Fibroblast of the conjunctiva (primary cell): Measurements from ENCODE around the gene C11orf97.
"Not testable (repeated sequence)": the region's sequence is repeated elsewhere in the genome, so short reads cannot be mapped to it uniquely, and the experiment has no call there.

Experiments used
- DNase-seq: peaks from one replicate; pipeline ENCODE4 v3.0.0-alpha.2; 2010; ENCODE audit warnings: low read depth

The C11orf97 gene

DNA sequence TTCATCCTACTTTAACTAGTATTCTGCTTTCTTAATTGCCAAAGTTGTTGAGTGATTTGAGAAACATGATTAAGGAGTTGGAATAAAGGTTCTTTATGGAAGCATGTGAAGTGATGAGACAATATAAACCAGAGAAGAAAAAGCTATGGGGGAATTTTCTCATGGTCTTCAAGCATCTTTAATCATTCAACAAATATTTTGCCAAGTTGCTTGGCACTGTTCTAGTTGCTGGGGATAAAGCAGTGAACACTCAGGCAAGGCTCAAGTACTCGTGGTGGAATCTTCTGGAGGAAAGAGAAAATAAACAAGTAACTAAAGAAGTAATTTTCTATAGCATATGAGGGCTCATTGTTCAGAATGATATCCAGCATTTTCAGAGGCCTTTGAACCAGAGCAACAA, 45.7 kb downstream of the C11orf97 start:
- no peak for DNase-seq

DNA sequence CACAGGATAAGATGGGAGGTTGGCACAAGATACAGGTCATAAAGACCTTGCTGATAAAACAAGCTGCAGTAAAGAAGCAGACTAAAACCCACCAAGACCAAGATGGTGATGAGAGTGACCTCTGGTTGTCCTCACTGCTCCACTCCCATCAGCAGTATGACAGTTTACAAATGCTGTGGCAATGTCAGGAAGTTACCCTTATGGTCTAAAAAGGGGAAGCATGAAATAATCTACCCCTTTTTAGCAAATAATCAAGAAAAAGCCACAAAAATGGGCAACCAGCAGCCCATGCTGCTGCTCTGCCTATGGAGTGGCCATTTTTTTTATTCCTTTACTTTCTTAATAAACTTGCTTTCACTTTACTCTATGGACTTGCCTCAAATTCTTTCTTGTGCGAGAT, 46.2 kb downstream of the C11orf97 start:
- no peak for DNase-seq

DNA sequence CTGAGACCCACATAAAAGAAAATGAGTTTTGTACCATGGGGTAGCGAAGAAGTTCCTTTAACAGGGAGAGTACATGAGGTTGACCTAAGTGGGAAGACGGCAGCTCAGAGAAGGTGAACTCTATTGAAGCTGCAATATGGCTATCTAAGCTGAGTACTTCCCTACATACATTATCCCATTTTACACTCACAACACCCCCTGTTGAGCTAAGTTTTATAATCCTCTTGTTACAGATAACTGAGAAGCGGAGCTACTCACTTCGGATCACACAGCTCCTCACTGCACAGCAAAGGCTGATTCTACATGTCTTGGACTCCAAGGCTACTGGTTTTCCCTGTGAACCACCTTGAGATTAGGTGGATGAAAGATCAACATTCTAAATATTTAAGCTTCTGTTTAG, 46.7 kb downstream of the C11orf97 start:
- DNase-seq = no peak

DNA sequence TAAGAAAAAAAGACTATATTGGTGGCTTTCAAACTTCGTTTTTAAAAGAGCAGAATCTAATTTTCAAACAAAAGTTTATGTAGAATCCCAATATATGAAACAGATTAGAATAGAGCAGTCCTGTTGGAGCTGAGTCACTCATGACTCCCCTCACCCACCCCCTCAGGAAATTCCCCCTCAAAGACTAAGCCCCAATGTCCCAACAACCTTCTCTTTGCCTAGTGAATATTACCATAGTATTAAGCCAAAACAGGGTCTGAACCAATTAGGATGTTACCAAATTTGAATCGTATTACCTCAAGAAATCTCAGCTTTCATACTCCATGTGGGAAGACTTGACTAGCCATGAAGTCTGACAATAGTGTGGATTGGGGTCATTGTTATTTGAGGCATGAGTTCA, 47.1 kb downstream of the C11orf97 start:
- DNase-seq = no peak

DNA sequence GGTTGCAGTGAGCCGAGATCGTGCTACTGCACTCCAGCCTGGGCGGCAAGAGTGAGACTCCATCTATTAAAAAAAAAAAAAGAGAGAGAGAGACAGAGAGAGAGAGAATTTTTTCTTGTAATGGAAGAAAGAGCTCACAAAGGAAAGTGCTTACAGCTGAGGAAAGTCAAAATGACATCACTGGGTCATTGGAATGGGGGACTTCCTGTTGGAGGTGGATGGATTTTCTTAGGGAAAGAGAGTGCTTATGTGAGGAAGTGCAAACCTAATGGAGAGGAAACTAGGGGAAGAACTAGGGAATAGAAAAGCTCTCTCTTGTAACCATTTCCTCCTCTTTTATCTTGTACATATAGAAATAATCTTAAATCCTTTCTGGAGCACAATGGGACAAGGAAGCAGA, 48.6 kb downstream of the C11orf97 start:
- DNase-seq = no peak

DNA sequence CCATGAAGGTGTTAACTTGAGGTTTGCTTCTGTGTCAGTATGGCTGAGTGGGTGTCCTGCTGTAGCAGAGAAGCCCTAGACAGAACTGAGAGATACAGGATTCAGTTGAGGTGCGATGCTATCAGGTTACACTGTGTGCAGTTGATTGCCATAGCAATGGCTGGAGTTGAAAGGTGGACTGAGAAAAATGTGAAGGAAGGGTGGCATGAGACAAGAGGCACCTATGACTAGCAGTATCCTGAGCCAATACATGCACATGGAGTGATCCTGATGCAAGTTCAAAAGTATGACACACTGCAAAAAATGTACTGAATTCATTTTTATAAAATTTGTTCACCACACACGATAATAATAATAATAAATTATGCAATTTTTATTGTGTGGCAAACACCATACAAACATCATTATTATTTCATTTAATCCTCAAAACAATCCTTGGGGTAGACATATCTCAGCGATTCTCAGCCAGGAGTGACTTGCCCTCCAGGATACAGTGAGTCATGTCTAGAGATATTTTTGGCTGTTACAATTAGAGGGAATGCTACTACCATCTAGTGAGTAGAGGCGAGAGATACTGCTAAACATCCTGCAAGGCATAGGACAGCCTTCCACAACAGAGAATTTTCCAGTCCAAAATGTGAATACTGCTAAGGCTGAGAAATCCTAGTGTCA, 51.1 kb downstream of the C11orf97 start:
- peak; percentile 20 for DNase-seq

DNA sequence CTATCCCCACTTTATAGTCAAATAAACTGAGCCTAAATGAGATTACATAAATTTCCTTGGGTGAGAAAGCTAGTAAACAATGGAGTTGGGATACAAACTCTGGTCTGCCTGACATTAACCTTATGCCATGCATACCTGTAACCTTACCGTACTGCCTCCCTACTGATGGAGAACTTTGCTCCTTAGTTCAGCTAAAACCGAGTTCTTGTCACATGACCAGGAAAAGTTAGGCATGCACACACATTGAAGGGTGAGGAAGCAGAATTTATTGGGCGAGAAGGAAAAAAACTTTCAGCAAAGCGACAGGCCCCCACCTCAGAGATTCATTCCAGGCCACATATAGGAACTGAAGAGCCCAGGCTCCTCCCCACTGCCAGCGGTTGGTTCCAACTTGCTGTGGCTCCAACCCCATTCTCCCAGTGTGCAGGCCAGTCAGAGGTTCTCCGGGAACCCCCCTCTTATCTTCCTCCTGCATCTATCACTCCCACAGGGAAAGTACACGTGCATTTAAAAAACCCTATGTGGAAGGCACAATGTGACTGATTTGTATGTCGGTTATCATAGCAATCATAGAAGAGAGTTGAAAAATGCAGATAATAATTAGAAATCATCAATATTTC, 51.7 kb downstream of the C11orf97 start:
- DNase-seq = no peak

DNA sequence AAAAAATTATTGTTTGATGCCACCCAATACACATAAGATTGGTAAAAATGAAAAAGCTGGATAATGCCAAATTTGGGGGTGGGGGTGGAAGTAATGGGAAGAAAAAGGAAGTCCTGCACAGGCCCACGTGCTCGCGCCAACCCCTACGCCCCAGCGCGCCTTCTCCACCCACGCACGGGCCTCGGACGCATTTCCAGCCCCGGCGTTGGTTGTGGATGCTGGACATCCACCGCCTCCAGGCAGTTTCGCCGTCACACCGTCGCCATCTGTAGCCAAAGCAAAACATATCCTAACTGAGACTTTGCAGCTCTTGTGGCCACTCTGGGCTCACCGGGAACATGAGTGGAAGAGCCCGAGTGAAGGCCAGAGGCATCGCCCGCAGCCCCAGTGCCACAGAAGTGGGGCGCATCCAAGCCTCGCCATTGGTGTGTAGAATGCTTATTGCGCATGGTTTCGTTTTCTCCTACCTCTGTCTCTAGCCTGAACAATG, 55.0 kb downstream of the C11orf97 start, which contains the start of gene PIWIL4:
TSS of gene PIWIL4 (plus strand) at position 188 of the 490 bp plus-strand sequence. CDS start at position 339, 151 bp downstream.
- DNase-seq = no peak

DNA sequence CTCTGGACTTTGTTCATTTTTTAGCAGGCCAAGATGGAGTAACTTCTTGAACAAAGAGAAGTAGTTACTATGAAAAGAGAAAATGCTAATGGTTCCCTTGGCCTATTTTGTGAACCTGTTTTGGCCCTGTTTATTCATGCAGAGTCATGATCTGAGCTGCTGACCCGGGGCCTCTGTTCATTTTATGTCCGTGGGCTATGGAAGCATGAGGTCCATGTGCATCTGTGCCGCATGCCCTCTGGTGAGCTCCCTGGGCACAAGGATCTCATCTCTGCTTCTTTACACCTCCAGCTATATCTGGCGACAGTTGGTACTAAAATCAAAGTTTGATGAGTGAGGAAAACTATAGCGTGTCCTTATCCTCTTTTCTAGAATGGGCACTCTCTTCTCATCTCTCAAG, 55.9 kb downstream of the C11orf97 start:
- DNase-seq = no peak

DNA sequence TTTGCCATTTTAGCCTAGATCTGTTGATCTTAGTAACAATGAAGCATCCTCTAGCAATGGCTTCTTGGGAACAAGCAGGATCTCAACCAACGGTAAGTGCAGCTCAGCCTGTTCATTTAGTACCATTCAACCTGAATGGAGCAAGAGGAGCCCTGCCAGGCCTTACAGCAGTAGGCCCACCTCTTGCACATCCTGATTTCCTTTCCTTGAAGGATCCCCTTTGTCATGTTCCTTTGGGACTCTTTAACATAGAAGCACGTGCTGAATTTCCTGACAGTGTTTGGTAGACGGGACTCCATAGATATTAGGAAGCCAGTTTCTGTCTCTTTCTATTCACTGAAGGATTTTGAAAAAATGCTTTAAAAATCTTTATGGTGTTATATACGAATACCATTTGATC, 56.5 kb downstream of the C11orf97 start:
- DNase-seq = no peak

DNA sequence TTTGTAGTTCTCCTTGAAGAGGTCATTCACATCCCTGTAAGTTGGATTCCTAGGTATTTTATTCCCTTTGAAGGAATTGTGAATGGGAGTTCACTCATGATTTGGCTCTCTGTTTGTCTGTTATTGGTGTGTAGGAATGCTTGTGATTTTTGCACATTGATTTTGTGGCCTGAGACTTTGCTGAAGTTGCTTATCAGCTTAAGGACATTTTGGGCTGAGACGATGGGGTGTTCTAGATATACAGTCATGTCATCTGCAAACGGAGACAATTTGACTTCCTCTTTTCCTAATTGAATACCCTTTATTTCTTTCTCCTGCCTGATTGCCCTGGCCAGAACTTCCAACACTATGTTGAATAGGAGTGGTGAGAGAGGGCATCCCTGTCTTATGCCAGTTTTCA, 60.7 kb downstream of the C11orf97 start:
- not testable (repeated sequence) for DNase-seq

DNA sequence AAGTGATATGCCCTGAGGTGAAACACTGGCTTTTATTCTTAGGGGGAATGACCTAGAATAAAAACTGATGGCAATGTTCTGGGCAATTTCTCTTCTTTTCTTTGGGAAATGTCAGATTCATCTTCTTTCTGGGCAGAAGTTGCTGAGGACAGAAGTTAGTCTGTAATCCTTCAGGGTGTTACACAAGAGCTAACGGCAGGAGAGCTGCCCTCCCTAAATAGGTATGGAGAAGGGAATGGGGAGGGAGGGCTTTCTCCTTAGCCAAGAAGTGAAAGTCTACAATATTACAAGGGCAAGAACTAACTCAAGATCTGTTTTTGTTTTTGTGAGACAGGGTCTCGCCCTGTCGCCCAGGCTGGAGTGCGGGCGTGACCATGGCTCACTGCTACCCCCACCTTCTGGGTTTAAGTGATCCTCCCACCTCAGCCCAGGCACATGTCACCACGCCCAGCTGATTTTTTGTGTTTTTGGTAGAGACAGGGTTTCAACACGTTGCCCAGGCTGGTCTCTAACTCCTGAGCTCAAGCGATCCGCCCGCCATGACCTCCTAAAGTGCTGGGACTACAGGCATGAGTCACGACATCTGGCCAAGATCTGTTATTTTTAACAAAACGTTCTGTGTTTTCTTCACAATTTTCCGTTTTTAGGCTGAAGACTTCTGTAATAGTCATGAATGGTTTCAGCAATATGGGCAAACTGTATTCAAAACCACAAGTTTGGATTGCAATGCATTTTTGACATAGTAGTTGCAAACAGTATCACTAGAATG, 62.1 kb downstream of the C11orf97 start:
- DNase-seq = peak; percentile 39

DNA sequence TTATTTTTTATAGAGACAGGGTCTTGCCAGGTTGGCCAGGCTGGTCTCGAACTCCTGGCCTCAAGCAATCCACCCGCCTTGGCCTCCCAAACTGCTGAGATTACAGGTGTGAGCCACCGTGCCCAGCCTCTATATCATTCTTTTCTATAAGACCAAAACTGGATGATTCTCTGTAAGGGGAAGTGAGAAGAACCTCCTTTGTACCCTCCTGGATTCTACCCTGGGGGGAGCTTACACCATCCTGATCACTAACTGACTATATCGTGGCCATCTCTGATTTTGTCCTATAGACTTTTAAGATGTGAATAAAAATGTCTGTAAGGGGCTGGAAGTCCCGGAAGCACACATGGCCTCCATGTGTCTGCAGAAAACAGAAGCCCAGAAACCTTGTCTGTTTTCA, 64.0 kb downstream of the C11orf97 start:
- DNase-seq = no peak

DNA sequence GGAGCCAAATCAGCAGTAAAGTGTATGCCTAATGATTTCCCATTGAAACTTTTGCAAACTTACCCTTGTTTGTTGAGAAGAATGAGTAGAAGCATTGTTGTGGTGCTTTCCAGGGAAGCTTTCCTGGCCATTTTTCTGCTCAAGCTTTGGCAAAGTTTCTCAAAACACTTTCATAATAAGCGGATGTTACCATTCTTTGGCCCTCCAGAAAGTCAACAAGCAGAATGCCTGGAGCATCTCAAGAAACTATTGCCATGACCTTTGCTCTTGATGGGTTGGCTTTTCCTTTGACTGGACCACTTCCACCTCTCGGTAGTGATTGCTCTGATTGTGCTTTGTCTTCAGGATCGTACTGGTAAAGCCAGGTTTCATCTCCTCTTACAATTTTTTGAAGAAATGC, 65.6 kb downstream of the C11orf97 start:
- peak; percentile 17 for DNase-seq
